ENCODE results near the gene B3GALNT2.

The B3GALNT2 gene

DNA sequence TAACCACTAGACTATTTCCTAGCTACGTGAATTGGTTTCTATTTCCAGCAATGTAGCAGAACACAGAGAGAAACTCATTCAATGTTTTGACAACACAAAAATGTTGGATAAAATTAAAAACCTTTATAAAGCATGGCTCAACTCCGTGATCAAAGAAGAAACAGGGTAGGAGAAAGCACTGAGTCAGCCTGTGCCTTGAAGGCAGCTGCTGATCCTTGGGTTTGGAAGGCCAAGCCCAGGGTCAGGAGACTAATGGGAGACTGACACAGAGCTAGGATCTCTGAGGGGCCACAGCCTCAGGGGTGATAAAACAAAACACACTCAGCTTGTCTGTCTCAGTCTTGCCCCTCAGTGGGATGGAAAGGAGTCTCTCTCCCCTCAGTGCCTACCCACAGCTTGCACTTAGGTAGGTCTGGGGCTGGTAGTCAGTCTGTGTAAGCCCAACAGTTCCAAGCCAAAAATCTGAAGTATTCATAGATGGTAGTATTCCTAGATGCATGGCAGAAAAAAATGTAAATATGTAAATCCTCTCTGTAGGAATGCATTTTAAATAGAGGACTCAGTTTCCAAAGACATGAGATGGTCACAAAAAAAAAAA, 53.3 kb downstream of the B3GALNT2 start:
- DNase-seq = no peak

DNA sequence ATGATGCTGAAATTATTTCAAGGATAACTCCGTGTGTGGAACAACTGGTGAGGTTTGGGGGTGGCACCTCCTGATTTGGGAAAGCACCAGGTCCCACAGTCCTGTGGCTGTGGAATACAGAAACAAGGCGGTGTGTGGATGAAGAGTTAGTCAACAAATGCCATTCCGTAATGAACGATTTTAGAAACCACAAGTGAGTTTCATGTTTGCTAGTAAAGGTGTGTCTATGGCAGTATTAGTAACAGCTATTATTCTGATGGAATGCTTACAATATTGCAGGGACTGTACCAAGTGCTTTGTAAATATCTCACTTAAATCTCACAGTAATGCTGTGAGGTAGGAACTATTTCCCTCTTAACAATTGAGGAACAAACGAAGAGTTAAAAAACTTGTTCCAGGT, 53.8 kb downstream of the B3GALNT2 start:
- DNase-seq = no peak

DNA sequence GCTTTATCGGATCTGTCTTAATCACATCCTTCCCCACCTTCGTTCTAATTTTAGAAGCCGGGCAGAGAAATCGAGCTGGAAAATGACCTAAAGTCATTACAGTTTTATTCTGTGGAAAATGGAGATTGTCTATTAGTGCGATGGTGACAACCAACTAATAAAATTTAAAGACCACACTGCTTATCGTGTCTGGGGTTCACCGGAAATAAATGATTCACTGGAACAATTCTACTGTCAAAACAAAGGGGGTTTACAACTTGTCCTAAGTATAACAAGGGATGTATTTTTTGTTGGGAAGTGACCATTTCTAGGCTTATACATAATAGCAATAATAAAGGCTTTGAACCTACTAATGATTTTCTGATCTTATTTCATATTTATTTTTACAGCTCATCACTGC, 55.6 kb downstream of the B3GALNT2 start:
- no peak for DNase-seq

DNA sequence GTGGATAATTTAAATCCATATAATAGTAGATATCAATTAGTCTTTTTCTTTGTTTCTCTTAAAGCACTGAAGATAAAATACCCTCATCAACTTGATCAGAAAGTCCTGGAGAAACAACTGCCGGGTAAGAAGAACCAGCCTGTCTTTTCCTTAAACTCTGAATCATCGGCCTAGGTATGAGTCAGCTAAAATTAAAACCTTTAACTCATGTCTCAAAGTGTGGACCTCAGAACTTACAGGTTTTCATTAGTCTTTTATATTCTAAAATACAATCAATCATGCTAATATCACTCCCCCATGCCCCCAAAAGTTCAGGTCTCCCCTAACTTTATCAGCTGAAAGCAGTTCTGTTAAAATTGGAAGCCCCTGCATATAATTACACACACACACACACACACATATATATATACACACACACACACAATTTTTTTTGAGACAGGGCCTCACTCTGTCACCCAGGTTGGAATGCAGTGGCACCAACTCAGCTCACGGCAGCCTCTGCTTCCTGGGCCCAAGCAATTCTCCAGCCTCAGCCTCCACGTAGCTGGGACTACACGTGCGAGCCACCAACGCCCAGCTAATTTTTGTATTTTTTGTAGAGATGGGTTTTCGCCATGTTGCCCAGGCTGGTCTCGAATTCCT, 61.3 kb downstream of the B3GALNT2 start:
- peak; percentile 3 for DNase-seq

DNA sequence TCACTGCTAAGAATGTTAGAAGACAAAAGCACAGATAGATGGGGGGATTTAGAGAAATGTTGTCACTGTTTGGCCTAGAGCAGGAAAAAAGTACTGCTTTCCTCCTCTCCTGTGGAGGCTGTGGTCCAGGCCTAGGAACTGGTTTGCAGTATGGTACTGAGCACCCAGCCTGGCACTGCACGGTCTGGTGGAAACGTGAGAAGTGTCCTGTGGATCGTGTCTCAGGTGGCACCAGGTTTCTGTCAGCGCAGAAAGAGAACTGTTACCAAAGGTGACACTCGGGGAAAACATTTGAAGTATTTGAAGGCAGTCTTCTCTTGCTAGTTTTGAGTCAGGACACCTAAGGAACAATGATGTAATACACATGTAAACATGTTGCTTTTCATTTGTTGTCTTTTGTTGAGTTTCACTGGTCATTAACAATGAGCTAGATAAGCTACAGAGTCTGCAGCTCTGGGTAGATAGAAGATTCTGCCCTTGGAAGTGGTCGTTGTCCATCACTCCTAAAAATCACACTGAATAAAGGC, 63.0 kb downstream of the B3GALNT2 start:
- DNase-seq = no peak

DNA sequence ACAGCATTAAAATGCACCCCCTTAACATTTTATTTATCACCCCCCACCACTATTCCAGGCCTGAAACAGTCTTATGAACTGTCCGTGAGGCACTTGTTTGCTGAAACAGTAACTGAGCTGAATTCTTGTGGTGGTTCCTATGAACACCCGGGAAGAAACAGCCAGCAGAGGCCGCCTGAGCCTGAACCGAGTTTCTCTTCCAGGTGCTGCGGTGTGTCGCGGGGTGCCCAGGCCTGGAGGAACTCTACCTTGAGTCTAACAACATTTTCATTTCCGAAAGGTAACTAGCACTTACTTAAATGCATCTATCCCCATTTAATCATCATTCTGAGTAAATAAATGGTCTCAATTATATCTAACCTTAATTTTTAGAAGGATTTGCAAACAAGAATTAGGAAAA, 70.3 kb downstream of the B3GALNT2 start:
- no peak for DNase-seq

DNA sequence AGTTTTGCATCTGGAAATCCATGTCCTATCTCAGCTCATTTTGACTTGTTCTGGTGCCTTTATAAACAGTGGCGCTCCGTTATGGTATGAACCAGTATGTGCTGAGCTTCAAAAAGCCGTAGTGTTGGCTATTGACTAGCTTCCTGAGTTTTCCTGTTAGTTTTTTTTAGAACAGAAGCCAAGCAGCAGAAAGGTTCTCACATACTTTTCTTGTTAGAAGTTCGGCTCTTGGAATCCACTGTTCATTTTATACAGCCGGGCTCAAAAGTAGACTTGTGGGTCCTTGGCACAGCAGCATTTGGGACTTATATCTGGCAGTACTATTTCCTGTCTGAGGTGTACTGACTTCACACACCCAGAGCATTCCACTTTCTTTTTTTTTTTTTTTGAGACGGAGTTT, 73.3 kb downstream of the B3GALNT2 start:
- DNase-seq = no peak

DNA sequence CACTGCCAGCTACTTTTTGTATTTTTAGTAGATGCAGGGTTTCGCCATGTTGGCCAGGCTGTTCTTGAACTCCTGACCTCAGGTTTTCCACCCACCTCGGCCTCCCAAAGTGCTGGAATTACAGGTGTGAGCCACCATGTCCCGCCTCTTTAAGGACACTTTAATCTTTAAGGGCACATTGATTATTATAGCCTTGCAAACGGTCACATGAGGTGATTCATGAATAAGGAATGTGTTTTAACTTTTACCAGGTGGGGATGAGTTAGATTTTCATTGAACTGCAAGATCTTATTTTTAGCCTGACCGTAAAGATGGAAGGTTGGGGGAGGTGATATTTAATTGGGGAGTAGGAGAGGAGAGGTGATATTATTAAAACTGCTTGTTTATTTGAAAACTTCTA, 75.1 kb downstream of the B3GALNT2 start:
- no peak for DNase-seq

DNA sequence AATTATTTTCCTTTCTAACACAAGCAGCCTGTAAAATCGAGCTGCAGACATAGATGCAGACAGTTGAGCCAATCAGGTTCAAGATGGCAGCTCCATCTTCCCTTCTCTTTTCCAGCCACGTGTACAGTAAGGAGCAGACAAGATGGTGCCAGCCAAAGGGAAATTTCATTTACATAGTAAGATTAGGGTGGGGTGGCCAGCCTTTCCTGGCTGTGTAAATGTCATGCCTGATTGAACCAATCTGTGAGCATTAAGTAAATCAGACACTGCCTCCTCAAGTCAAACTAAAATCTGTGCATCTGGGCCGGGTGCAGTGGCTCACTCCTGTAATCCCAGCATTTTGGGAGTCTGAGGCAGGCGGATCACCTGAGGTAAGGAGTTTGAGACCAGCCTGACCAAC, 76.8 kb downstream of the B3GALNT2 start:
- DNase-seq = no peak

DNA sequence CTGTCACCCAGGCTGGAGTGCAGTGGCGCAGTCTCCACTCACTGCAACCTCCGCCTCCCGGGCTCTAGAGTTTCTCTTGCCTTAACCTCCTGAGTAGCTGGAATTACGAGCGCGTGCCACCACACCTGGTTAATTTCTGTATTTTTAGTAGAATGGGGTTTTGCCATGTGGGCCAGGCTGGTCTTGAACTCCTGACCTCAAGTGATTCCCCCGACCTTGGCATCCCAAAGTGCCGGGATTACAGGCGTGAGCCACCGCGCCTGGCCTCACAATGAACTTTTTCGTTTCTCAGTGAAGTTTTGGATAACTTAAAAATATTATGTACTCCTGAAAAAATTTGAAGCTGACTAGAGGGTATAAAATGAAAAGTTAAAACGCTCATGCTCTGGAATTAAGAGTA, 77.6 kb downstream of the B3GALNT2 start:
- DNase-seq = no peak

DNA sequence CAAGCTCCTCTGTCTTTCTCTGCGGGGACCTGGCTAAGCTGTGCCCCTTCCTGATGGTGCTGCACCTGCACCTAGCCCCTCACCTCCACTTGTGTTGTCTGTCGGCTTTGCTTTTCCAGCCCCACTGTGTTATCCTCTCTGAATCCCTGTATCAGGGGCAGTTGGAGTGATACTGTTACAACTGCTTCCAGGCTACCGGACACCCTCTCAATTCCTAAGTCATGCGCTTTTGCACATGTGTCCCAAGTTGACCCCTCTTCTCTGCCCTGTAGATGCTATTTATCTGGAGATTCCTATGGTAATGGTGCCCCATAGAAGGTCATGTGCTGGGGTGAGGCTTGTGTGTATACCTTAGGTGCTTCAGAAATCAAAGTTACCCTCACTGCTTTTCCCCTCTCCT, 78.1 kb downstream of the B3GALNT2 start:
- no peak for DNase-seq

DNA sequence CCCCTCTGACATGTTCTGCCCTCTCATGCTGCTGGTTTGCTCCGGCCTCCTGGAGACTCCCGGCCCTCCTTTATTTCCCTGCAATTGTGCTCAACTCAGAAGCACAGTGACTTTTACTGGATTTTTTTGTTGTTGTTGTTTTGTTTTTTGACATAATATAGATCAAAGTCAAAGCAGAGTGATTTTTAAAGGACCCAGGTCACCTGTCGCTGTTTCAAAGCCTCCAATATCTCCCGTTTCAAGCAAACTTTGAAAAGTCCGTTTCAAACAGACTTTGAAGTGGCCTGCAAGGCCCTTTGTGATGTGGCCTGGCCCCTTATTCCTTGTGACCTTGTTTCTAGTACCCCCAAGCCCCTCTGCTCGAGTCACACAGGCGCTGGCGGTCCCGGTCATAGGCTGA, 78.9 kb downstream of the B3GALNT2 start:
- no peak for DNase-seq

DNA sequence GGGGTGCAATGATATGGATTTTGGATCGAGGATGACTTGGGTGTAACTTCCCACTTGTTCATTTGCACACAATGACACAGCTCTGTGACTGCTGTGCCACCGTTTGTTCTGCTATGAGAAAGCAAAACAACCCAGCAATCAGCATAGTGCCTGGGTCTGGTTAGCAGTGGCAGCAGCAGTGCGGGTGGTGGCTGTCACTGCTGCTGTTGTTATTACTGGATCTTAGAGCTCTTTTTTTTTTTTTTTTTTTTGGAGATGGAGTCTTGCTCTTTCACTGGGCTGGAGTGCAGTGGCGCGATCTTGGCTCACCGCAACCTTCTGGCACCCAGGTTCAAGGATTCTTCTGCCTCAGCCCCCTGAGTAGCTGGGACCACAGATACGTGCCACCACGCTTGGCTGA, 80.2 kb downstream of the B3GALNT2 start:
- no peak for DNase-seq

DNA sequence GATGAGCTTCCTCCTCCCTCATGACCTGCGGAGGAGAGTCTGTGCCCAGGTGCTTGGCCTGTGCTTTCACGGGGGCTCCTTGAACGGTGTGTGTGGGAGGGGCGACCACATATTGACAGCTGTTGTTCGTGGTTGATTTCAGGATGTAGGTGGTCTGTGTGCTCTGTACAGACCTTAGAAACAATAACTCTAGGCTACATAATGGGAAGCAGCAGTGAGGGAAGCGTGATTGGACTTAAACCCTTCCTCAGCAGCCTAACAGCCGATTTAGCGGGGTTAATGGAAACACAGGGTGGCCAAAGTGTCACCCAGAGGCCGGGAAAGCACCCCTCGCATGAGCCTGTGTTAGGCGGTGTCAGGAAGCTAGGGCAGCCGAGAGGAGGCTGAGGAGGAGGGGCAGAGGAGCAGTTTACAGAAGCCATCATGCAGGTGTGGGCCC, 81.0 kb downstream of the B3GALNT2 start:
- DNase-seq = no peak

DNA sequence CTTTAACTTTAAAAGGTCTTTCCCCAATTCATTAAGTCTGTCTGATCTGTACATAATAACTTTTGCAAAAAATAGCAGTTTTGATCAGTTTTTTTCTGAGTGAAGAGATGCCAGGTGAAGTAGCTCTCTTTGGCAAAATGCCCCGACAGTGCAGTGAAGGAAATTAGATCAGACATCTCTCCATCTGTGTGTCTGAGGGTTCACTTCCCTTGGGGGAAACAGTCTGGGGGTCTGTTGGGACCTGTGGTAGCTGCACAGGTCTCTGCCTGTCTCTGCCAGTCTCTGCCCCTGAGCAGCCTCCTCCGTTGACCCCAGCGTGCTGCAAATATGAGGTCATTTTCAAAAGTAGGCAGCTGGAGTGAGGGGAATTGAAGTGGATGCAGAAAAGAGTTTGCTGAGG, 82.5 kb downstream of the B3GALNT2 start:
- no peak for DNase-seq

DNA sequence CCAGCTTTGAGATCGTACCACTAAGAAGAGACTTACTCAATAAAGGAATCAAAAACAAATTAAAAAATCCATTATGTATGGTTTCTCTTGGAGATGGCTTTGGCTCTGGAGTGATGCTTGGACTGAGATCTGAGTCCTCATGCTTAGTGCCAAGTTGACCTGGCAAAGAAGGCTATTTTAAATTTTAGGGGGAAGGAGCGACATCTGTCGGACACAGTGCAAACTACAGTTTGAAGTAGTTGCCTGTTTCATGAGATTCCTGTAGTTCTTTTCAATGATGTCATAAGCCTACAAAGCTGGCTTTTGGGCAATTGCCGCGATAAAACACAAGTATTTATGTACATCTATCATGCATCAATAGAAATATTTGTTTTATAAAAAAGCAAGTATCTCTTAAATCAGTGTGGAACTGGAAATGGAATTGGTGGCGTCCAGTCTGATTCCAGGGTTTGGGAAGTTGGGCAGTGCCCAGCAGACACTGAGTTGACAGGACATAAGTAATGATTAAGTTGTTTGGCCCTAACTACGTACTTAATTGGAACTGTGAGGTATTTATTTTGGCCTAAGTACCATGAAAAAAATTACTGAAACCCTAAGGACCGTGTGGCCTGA, 87.1 kb downstream of the B3GALNT2 start:
- peak; percentile 15 for DNase-seq

DNA sequence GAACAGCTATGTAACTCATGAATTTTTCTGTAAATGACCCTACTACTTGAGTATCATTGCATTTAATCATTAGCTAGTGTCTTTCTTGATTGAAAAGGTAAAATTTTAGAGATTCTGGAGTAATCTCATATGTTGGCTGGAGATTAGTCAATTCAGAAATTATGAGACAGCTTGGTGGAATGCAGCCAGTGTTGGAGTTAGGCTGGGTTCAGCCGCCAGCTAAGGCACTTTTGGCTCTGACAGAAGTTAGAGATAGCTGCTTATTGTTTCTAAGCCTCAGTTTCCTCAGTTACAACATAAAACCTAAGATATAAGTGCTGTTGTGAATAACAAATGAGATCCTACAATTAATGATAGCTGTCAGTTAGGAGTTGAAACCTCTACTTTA, 87.6 kb downstream of the B3GALNT2 start:
- DNase-seq = peak; percentile 23

DNA sequence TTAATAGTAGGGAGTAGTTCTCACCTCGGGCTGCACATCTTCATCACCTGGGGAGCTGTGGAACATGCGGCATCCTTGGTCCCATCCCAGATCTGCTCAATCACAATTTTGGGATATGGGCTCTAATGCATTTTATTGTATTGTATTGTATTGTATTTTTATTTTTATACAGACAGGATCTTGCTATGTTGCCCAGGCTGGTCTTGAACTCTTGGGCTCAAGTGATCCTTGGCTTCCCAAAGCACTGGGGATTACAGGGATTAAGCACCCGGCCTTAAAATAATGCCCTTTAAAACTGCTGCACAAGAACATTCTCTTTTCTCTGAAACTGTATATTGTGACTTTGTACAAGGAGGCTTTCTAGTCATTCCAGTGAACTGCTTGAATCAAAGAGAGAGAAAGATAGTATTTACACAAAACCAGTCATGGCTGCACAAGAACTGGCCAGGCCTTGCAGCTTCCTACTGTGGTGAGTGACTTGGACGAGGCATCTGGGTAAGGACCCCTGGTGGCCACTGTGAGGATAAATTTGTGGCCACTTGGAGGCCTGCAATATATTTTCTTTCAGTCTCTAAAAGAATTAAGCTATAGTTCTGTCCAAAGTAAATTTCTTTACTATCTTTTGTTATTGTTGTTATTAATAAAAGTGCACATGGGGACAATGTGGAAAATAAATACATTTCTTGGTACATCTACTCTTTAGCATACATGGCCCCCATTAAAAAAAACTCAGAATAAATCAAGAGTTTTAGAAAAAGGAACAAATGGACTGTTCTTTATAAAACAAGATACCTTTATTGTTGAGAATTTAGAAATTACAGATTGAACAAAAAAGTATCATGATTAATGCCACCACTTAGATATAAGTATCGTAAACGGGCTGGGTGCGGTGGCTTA, 89.0 kb downstream of the B3GALNT2 start:
- DNase-seq = no peak

DNA sequence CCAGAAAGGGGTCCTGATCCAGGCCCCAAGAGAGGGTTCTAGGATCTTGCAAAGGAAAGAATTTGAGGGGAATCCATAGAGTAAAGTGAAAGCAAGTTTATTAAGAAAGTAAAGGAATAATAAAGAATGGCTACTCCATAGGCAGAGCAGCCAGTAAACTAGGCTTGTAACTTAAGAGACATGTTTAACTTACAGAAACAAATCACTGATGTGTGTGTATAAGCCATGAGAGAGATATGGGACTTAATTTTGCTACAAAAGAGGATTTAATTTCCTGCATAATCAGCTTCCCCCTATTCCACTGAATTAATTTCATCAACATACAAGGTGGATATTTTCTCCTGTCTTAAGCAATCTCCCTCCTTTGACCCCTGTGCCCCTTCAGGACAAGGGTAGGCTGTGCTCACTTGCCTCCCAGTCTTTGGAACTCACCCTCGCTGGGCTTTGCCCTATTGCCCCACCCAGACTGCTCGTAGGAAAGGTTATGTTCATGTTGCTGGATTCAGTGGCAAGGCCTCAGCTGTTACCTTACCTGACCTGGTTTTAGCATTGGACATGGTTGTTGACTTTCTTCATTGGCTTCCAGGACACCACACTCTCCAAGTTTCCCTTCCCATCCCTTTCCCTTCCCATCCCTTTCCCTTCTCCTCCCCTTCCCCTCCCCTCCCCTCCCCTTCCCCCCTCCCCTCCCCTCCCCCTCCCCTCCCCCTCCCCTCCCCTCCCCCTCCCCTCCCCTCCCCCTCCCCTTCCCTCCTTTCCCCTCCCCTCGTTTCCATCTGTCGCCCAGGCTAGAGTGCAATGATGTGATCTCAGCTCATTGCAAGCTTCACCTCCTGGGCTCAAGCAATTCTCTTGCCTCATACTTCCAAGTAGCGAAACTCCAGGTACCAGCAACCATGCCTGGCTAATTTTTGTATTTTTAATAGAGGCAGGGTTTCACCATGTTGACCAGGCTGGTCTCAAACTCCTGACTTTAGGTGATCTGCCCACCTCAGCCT, 92.5 kb downstream of the B3GALNT2 start:
- DNase-seq = peak; percentile 24

DNA sequence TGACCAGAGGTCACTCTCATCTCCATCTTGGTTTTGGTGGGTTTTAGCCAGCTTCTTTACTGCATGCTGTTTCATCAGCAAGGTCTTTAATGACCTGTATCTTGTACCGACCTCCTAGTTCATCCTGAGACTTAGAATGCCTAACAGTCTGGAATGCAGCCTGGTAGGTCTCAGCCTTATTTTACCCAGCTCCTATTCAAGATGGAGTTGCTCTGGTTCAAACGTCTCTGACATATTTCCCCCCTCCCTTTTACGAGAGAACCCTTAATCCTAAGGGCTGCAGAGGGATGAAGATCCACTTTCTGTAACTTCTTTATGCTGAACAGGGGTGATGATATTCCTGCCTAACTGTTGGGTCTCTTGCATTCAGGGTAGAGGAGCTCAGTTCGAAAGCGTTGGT, 93.8 kb downstream of the B3GALNT2 start:
- no peak for DNase-seq

DNA sequence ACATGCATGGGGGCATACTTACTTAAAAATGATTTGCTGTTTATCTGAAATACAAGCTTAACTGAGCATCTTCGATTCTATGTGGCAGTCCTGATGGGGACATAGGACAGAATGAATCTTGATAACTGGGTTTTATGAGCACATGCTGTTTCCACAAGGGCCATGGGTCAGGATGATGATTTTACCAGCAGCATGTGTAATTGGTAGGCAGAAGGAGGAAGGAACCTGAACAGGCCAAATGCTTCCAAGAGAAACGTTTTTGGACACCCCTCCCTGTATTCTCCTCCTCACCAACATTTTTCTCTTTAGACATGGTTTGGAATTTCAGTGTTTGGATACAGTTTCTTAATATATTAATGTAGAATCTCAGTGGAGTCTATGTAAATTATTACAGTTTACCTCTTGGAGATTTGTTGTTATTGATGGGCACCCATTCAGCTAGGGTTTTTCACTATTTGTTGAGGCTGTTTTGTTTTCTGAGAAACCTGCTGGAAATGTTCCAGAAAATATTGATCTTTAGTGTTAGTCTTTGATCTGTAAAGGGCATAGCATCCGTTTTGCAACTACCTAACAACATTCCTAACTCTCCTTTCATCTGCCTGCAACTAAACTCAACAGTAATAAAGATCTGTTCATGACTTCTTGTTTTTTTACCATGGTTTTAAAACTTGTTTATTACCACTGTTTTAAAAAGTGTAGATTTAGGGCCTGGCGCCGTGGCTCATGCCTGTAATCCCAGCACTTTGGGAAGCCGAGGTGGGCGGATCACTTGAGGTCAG, 95.0 kb downstream of the B3GALNT2 start:
- DNase-seq = no peak

All from NCI-H226 (cell line).